Effector memory CD4-positive, alpha-beta T cell (primary cell): ENCODE measurements around the gene FAM114A1.
"Not testable (repeated sequence)": the region's sequence is repeated elsewhere in the genome, so short reads cannot be mapped to it uniquely, and the experiment has no call there.

ENCODE experiments used
- DNase-seq, 3 donors: peaks; one replicate each; pipeline ENCODE4 v3.0.0-alpha.2; 2020
- H3K27ac ChIP-seq: 2 replicates; pipeline ENCODE4 v1.7.0; 2013; ENCODE audit warnings: mild to moderate bottlenecking, low read length, moderate library complexity; ENCODE audit not compliant: insufficient read depth, poor library complexity, severe bottlenecking
- H3K27me3 ChIP-seq: replicated peaks from 2 replicates; pipeline ENCODE4 v1.7.0; 2013; ENCODE audit warnings: mild to moderate bottlenecking, low read length; ENCODE audit not compliant: insufficient read depth, control insufficient read depth, poor library complexity, severe bottlenecking
- H3K36me3 ChIP-seq: 2 replicates; pipeline ENCODE4 v1.7.0; 2013; ENCODE audit warnings: mild to moderate bottlenecking, low read length, moderate library complexity; ENCODE audit not compliant: control insufficient read depth, insufficient read depth
- H3K4me1 ChIP-seq: 2 replicates; pipeline ENCODE4 v1.7.0; 2013; ENCODE audit warnings: low read length, mild to moderate bottlenecking; ENCODE audit not compliant: control insufficient read depth, insufficient read depth, poor library complexity, severe bottlenecking
- H3K4me3 ChIP-seq: 2 replicates; pipeline ENCODE4 v1.7.0; 2013; ENCODE audit warnings: low read length, low read depth, mild to moderate bottlenecking; ENCODE audit not compliant: insufficient read depth, poor library complexity, severe bottlenecking
- H3K9me3 ChIP-seq: 2 replicates; pipeline ENCODE4 v1.7.0; 2013; ENCODE audit warnings: mild to moderate bottlenecking, low read length, moderate library complexity; ENCODE audit not compliant: control insufficient read depth

FAM114A1 gene

DNA sequence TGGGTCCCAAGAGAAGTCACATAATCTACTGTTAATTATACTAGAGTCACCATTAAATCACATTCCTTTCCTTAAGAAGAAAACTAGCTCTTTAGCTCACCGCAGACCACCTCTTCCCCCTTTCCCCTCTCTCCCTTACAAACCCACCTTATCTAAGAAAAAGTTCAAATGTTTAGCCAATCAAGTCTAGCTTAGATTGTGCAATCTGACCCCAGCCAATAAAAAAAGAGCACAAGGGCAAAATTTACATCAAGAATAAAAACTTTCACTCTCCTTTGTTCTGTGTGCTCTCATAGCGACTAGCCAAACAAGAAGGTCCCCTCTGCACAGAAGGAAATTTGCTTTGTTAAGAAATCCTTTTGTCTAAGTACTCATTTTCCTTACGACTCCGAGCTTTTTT lies 88.4 kb downstream of the FAM114A1 start:
- Histone ChIP-seq H3K9me3 (no peaks in the 10 kb centered on the region), H3K4me3 (no peak overlapping the region), H3K27me3 (no peaks in the 10 kb centered on the region), H3K4me1 (no peaks in the 10 kb centered on the region), H3K27ac (no peak overlapping the region), H3K36me3 (no peaks in the 10 kb centered on the region)
- DNase-seq, result no peak

DNA sequence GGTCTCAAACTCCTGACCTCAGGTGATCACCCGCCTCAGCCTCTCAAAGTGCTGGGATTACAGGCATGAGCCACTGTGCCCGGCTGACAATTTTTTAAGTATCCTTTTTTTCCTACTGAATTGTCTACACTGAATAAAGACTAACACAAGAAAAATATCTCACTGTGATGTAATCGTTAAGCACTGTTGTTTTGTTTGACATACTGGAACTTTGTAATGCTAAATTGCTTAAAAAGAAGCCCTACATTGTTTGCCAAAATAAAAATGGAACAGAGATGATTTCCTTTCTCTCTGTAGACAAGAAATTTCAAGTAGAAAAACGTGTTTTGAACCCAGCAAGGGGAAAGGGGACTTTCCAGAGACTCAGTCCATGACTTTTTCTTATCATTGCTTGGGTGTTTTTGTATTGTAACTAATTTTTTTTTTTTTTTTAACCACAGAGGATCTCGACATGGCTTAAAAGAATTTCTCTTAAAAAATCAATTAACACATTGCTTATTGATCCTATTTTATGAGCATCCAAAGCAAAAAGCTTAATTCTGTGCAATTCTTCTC lies 89.7 kb downstream of the FAM114A1 start:
- no peaks in the 10 kb centered on the region for H3K36me3 ChIP-seq
- H3K27ac ChIP-seq, result no peak overlapping the region
- H3K4me3 ChIP-seq, result no peak overlapping the region
- no peaks in the 10 kb centered on the region for H3K27me3 ChIP-seq
- no peaks in the 10 kb centered on the region for H3K9me3 ChIP-seq
- no peak for DNase-seq
- H3K4me1 ChIP-seq, result no peaks in the 10 kb centered on the region

DNA sequence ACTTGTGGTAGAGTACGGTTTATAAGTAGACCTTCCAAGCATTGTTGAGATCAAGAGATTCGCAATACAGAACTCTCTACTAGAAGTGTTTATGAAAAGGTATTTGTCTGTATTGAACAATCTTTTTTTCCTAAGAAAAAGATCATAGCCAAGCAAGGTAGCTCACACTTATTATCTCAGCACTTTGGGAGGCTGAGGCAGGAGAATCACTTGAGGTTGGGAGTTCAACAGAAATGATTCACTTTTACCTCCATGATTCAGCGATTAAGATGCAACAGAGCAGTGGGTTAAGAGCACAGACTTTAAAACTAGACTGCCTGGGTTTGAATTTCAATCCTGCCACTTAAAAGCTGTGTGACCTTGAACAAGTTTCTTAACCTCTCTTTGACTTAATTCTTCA lies 90.3 kb downstream of the FAM114A1 start:
- no peak for DNase-seq
- Histone ChIP-seq H3K27ac (no peak overlapping the region), H3K4me3 (no peak overlapping the region), H3K9me3 (no peaks in the 10 kb centered on the region), H3K4me1 (no peaks in the 10 kb centered on the region), H3K27me3 (no peaks in the 10 kb centered on the region), H3K36me3 (no peaks in the 10 kb centered on the region)

DNA sequence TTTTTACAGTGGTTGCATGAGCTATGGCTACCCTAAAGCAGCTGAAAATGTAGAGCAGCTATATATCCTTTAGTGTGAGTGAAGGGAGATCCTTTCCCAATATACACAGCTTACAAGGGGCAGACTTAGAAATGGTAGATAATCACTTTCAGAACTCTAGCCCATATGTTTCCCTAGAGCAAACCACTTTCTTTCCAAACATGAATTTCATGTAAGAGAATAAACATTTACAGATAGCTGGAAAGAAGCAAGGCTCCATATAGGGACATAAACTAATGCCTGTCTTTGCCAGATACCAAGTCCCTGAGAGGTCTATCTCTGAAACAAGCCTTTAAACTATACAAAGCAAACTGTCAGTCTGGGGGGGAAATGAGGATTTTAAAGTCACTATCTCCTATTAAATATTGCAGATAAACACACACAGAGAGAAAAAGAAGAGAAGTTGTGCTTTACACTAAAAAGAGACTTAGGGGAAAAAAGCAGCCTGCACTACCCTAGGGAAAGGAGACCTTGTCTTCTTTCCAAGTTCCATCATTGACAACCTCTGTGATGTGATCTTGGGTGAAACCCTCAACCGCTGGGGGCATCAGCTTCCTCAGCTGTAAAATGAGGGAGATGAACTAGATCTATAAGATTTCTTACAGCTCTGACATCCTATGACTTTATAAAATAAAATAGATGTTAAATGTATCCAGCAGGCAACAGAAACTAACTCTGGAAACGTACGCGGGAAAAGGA lies 91.0 kb downstream of the FAM114A1 start:
- Histone ChIP-seq H3K36me3 (no peaks in the 10 kb centered on the region), H3K9me3 (no peaks in the 10 kb centered on the region), H3K4me3 (no peak overlapping the region), H3K27me3 (no peaks in the 10 kb centered on the region), H3K4me1 (no peaks in the 10 kb centered on the region), H3K27ac (no peak overlapping the region)
- no peak for DNase-seq

DNA sequence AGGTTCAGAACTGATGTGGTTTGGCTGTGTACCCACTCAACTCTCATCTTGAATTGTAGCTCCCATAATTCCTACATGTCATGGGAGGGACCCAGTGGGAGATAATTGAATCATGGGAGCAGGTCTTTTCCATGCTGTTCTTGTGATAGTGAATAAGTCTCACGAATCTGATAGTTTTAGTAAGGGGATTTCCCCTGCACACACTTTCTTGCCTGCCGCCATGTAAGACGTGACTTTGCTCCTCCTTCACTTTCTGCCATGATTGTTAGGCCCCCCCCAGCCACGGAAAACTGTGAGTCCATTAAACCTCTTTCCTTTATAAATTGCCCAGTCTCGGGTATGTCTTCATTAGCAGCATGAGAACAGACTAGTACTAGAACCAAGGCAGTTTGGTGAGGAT lies 91.6 kb downstream of the FAM114A1 start:
- H3K4me1 ChIP-seq, H3K27ac ChIP-seq, H3K36me3 ChIP-seq, H3K27me3 ChIP-seq, H3K4me3 ChIP-seq, DNase-seq, H3K9me3 ChIP-seq: not testable (repeated sequence)

DNA sequence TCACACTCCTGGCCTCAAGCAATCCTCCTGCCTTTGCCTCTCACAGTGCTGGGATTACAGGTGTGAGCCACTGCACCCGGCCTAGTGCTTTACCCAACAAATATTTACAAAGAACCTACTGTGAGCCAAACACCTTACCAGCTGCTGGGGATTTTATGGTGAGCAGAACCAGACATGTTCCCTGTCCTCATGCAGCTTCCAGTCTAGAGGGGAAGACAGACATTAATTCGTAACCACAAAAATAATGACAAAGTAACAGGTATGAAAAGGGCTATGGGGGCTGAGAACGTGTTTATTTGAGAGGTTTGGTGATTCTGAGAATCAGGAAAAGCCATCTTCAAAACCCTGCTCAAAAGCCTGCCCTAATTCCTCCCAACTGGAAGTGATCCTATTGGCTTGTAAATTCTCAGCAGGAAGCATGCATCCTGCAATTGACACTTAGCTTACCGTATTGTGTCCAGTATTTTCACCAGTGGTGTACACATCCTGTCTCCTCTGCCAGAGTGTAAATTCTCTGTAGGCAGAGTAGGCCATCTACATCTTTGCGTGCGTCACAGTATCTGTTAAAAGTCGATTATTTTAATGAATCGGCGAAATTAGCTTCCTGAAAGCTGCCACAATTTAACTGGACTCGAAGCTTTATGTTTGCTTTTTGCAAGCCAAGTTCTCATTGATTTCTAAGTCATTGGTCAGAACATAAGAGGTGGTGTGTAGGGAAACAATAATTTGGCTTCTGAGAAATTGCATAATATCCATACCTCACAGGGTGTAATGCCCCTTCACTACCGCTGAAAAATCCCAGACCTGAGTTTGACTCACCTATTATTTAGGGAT lies 97.6 kb downstream of the FAM114A1 start:
- Histone ChIP-seq H3K9me3 (no peaks in the 10 kb centered on the region), H3K27ac (no peak overlapping the region)

DNA sequence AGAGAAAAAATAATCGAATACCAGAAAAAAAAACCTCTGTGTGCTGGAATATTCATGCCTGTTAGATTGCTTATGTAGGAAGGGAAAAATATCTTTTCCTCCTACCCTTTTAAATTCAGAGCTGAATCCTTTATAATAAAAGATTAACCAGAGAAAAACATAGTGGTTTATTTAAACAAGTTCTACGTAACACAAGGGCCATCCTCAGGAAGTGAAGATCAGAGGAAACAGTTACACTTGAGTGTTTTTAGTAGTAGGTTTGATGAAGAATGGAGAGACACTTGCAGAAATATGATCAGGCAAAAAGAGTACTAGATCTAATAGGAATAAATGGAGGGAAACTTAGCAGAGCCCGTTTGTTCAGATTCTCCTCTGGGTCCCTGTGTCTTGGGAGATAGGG lies 98.3 kb downstream of the FAM114A1 start:
- Histone ChIP-seq H3K36me3 (peaks cover 9% of the 10 kb centered on the region), H3K27ac (no peak overlapping the region), H3K9me3 (no peaks in the 10 kb centered on the region), H3K4me3 (no peak overlapping the region), H3K4me1 (no peaks in the 10 kb centered on the region), H3K27me3 (no peaks in the 10 kb centered on the region)
- no peak for DNase-seq

More for the DNA sequence above, 97.6 kb downstream of the FAM114A1 start:
- no peak for DNase-seq
- Histone ChIP-seq H3K4me1 (no peaks in the 10 kb centered on the region), H3K4me3 (no peak overlapping the region), H3K36me3 (peaks cover 6% of the 10 kb centered on the region), H3K27me3 (no peaks in the 10 kb centered on the region)

DNA sequence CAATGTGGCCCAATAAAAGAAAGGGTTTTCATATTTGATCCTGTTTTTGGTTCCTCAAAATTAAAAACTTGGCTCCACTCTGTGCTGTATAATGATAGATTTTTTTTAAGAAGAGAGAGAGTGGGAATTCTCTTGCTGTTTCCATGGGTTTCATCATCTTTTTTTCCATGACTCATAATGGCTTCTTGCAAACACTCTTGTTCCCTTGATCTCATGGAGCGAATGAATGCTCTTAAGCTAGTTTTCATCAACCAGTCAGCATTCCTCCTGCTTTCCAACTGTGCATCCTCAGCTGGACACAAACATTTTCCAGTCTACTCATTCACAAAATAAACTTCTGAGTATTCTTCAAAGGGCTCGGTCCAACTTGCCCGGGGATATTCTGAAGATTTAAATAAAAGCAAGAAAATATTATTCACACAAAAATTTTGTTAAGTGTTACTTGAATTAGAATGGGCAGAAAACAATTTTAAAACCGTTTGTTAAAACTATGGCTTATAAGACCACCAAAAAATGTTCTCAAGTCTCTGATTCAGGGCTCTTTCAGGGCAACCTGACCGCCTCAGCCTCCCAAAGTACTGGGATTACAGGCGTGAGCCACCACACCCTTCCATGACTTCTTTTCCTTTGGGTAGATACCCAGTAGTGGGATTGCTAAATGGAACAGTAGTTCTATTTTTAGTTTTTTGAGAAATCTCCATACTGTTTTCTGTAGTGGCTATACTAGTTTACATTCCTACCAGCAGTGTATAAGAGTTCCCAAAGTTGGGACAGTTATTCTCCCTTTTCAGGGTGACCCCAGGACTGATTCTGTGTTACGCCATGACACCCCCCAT lies 99.9 kb downstream of the FAM114A1 start:
- no peaks in the 10 kb centered on the region for H3K9me3 ChIP-seq
- no peaks in the 10 kb centered on the region for H3K27me3 ChIP-seq
- no peak overlapping the region for H3K27ac ChIP-seq
- H3K4me1 ChIP-seq, result no peaks in the 10 kb centered on the region
- no peak for DNase-seq
- H3K4me3 ChIP-seq, result no peak overlapping the region
- peaks cover 9% of the 10 kb centered on the region for H3K36me3 ChIP-seq

DNA sequence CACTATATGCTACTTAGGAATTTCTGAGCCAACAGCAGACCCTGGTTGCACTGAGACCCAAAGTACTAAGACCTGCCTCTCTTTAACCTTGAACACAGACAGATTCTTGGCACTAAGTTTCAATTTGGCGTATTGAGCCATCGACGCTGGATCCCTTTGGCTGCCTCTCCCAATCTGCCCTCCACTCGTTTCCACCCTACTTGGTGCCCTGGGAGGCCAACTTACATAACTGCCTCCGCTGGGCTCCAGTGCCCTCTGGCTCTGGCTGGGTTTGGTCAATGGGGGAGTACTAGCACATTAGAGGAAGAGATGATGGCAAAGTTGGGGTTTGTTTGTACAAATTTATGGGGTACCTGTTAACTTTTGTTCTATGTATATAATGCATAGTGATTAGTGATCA lies 101.1 kb downstream of the FAM114A1 start:
- no peaks in the 10 kb centered on the region for H3K9me3 ChIP-seq
- H3K4me1 ChIP-seq, result no peaks in the 10 kb centered on the region
- no peak overlapping the region for H3K27ac ChIP-seq
- no peak for DNase-seq
- H3K4me3 ChIP-seq, result no peak overlapping the region
- peaks cover 9% of the 10 kb centered on the region for H3K36me3 ChIP-seq
- H3K27me3 ChIP-seq, result no peaks in the 10 kb centered on the region
